ENCODE measurements around the gene B4GALNT3.

GRCh38 chr12:579420-580110 is 119.8 kb downstream of the B4GALNT3 start:
- TF ChIP-seq EZH2 (IDR thresholded peaks at IDR 0.05; ENCODE audit: insufficient read depth, poor library complexity, severe bottlenecking) (no peak), EZH2phosphoT487 (IDR thresholded peaks at IDR 0.05; ENCODE audit: insufficient read depth, low read depth) (no peak)
